Endothelial cell (in vitro differentiated cells): ENCODE measurements around the gene ZNF362. TPM values are rescaled to one million over a fixed set of nuclear protein-coding genes. Genes with fewer than 3 reads are reported as not detected.

Experiments used
- DNase-seq: peaks from one replicate; pipeline ENCODE4 v3.0.0; 2021; ENCODE audit warnings: low spot score
- H3K27ac Mint-ChIP-seq: one replicate; pipeline ENCODE4 v1.8.0; 2021; ENCODE audit warnings: mixed read lengths, inconsistent platforms; ENCODE audit not compliant: unreplicated experiment
- H3K27me3 Mint-ChIP-seq: one replicate; pipeline ENCODE4 v1.8.0; 2021; ENCODE audit warnings: mild to moderate bottlenecking, moderate library complexity, mixed read lengths, inconsistent platforms; ENCODE audit not compliant: unreplicated experiment
- H3K36me3 Mint-ChIP-seq: one replicate; pipeline ENCODE4 v1.8.0; 2021; ENCODE audit warnings: mild to moderate bottlenecking, low read depth, mixed read lengths, inconsistent platforms; ENCODE audit not compliant: unreplicated experiment
- H3K4me1 Mint-ChIP-seq: one replicate; pipeline ENCODE4 v1.8.0; 2021; ENCODE audit warnings: mild to moderate bottlenecking, mixed read lengths, inconsistent platforms; ENCODE audit not compliant: unreplicated experiment
- H3K4me3 Mint-ChIP-seq: one replicate; pipeline ENCODE4 v1.8.0; 2021; ENCODE audit warnings: mild to moderate bottlenecking, mixed read lengths, inconsistent platforms; ENCODE audit not compliant: unreplicated experiment
- H3K9me3 Mint-ChIP-seq: one replicate; pipeline ENCODE4 v1.8.0; 2021; ENCODE audit warnings: mixed read lengths, inconsistent platforms; ENCODE audit not compliant: unreplicated experiment
- total RNA-seq: library from RNA; stranded (reverse); fragmentation: NEBNext Ultra II Directional; extraction: Animal tissue kit (Norgen Biotek cat#: 25700); gene quantifications from one replicate; pipeline ENCODE4 v1.2.1, GENCODE V29; 2021; ENCODE audit not compliant: unreplicated experiment
- TF ChIP-seq, protein P1 (sequence below): fragments of 200-600 bp; sonication (generic); IDR thresholded peaks from one replicate; pipeline ENCODE4 v1.5.0; 2021; ENCODE audit warnings: antibody characterized with exemption; ENCODE audit not compliant: unreplicated experiment

Gene ZNF362
- total RNA-seq, 1 donor from 2014 or later: 70.0 TPM

DNA sequence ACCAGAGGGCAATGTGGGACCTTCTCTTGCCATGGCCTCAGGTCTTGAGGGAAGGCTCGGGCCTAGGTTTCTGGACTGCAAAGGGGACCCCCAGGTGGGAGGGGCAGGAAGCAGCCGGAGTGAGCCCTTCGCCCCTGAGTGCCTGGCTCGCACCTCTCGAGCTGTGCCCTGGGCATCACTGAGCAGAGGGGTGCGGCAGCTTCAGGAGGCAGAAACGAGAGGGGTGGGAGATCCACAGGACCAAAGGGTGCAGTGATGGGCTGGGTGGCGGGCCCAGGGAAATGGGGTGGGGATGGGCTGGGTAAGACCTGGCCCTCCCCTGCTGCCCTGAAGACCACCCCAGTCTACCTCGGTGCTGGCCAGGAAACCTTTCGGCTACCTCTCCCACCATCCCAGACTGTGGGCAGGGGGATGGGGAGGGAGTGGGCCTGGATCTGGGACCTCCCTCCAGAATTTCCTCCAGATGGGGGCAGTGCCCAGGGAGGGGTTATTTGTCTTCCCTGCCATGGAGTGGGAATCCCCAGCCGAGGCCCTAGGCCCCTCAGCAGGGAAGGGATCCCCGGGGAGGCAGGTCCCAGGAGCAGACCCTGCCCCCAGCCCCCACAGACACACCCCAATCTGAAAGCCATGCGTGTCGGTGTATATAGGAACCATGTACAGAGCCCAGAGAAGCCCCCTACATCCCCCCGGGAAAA is 43.3 kb downstream of the ZNF362 start:
- peaks cover 7% of the 10 kb centered on the region for H3K27me3 Mint-ChIP-seq
- H3K4me3 Mint-ChIP-seq: no peak overlapping the region
- no peak for DNase-seq
- no peak overlapping the region for H3K27ac Mint-ChIP-seq
- TF ChIP-seq, protein P1, sequence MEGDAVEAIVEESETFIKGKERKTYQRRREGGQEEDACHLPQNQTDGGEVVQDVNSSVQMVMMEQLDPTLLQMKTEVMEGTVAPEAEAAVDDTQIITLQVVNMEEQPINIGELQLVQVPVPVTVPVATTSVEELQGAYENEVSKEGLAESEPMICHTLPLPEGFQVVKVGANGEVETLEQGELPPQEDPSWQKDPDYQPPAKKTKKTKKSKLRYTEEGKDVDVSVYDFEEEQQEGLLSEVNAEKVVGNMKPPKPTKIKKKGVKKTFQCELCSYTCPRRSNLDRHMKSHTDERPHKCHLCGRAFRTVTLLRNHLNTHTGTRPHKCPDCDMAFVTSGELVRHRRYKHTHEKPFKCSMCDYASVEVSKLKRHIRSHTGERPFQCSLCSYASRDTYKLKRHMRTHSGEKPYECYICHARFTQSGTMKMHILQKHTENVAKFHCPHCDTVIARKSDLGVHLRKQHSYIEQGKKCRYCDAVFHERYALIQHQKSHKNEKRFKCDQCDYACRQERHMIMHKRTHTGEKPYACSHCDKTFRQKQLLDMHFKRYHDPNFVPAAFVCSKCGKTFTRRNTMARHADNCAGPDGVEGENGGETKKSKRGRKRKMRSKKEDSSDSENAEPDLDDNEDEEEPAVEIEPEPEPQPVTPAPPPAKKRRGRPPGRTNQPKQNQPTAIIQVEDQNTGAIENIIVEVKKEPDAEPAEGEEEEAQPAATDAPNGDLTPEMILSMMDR: no peak
- no peaks in the 10 kb centered on the region for H3K9me3 Mint-ChIP-seq
- H3K36me3 Mint-ChIP-seq: peaks cover 40% of the 10 kb centered on the region
- peaks cover 19% of the 10 kb centered on the region for H3K4me1 Mint-ChIP-seq

DNA sequence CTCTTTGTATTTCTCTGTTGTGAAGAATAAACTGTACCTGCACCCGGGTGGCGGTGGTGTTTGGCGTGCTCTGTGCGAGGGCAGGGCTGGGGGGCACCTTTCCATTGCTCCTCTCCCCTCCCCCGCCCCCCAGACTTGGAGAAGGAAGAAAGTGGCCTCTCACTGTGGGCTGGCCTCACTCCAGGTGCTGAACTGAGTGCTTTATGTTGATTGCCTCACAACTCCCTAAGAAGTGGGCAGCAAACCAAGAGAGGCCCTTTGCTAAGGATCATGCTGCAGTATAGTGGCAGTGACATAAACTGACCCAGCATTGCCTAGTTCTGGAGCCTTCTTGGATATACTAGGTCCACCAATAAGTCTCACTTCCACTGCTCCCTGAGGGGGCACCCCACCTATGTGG is 44.4 kb downstream of the ZNF362 start:
- H3K27ac Mint-ChIP-seq: no peak overlapping the region
- DNase-seq: no peak
- H3K9me3 Mint-ChIP-seq: no peaks in the 10 kb centered on the region
- peaks cover 19% of the 10 kb centered on the region for H3K4me1 Mint-ChIP-seq
- no peak overlapping the region for H3K4me3 Mint-ChIP-seq
- H3K27me3 Mint-ChIP-seq: peaks cover 7% of the 10 kb centered on the region
- TF ChIP-seq, protein P1: no peak
- peaks cover 40% of the 10 kb centered on the region for H3K36me3 Mint-ChIP-seq

DNA sequence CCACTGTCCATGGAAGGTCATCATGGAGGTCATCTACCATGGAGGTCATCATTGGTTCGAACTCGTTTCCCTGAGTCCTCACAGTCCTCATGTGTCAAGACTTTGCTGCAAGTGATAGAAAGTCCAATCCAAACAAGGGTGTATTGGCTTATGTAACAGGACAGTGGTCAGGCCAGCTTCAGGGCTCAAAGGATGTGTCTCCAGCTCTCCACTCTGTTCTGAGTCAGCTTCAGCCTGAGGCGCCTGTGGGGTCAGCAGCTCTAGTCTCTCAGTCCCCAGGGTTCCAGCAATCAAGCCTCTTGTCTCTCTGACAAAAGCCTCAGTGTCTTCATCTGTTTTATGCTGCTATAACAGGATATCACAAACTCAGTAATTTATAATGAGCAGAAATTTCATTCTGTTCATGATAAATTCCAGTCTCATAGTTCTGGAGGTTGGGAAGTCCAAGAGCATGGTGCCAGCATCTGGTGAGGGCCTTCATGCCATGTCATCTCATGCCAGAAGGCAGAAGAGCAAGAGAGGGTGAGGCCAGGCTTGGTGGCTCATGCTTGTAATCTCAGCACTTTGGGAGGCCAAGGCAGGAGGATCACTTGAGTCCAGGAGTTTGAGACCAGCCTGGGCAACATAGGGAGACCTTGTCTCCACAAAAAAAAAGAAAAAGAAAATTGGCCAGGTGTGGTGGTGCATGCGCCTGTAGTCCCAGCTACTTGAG is 45.1 kb downstream of the ZNF362 start:
- Mint-ChIP-seq H3K4me1 (peaks cover 19% of the 10 kb centered on the region), H3K4me3 (peak overlapping the region; percentile 59), H3K9me3 (no peaks in the 10 kb centered on the region), H3K36me3 (peaks cover 35% of the 10 kb centered on the region), H3K27me3 (peaks cover 9% of the 10 kb centered on the region), H3K27ac (no peak overlapping the region)
- TF ChIP-seq, protein P1: no peak
- DNase-seq: no peak

DNA sequence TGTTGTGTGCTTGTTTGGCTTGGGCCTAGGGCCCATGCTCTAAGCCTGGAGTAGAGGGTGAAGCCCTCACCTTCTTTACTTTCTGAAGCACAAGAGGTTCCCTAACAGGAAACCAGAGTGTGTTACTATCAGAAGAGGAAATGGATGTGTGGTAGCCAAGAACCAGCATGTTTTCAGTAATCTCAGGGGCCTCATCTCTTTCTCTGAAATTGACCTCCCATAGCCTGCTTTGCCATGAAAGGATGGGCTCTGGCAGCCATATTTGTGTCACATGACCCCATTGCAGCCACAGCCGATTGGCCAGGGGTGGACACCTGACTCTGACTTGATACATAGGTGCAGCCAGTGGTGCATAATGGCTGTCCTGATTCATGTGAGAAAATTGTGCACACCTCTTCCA is 46.0 kb downstream of the ZNF362 start:
- DNase-seq: no peak
- H3K4me1 Mint-ChIP-seq: peaks cover 19% of the 10 kb centered on the region
- peaks cover 28% of the 10 kb centered on the region for H3K36me3 Mint-ChIP-seq
- H3K27me3 Mint-ChIP-seq: peaks cover 8% of the 10 kb centered on the region
- no peak overlapping the region for H3K27ac Mint-ChIP-seq
- TF ChIP-seq, protein P1: no peak
- no peak overlapping the region for H3K4me3 Mint-ChIP-seq
- no peaks in the 10 kb centered on the region for H3K9me3 Mint-ChIP-seq

DNA sequence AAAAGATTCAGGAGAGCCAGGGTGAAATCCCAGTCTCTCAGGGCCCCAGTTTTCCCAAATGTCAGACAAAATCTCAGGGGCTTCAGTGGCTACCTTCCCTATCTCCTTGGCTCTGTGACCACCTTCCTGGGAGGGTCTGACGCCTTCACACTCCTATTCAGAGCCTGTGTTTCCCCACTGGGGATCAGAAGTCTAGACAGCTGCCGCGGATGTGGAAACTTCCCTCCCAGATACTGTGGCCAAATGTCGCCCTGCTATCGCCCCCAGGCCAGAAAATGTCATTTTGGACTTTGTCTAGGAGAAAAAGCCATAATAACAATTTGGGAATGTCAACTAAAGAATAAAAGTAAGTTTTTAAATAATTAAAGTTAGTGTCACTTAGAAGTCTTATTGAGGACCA is 48.7 kb downstream of the ZNF362 start:
- TF ChIP-seq, protein P1: no peak
- Mint-ChIP-seq H3K27ac (no peak overlapping the region), H3K4me3 (no peak overlapping the region), H3K4me1 (peaks cover 19% of the 10 kb centered on the region), H3K27me3 (peaks cover 8% of the 10 kb centered on the region), H3K9me3 (no peaks in the 10 kb centered on the region), H3K36me3 (peaks cover 16% of the 10 kb centered on the region)
- DNase-seq: no peak
